ENCODE measurements around the gene S1PR3.
"Not testable (repeated sequence)": the region's sequence is repeated elsewhere in the genome, so short reads cannot be mapped to it uniquely, and the experiment has no call there.

The S1PR3 gene

DNA sequence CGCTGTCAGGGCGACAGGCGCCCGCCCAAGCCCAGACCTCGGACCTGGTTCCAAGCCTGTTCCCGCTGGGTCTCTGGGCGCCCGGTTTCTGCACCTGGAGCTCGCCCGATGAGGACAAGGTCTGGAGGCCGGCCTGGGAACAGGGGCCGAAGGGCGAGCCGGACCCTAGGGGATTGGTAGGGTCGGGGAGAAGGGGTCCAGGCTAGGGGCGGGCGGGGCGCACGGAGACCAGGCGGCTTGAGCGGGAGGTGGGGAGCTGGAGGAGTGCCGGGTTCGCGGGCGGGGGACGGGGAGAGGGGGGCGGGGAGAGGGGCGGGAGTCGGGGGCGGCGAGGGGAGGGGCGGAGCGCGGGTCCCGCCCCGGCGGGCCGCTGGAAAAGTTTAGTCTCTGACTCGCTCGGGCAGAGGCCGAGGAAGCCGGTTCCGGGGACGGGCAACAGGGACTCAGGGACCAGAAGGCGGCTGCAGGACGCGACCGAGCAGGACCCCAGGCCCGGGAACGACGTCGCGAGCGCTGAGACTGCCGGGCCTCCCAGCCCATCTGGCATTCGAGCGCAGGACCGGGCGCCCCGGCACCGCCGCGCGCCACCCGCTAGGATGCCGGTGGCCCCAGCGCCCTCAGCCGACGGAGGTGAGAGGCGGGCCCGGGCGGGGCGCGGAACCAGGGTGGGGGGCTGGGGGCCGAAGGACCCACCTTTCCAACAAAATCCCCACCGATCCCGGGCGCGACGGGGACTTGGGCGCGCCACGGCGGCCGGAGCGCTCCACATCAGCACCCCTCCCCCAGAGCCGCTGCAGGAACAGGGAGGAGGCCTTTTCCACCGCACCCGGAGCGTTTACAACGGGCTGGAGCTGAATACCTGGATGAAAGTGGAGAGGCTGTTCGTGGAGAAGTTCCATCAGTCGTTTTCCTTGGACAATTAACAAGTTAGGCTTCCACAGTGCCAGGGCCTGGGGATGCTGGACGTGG lies at the start of gene S1PR3:
TSS of gene S1PR3 (plus strand) at position 403 of the 969 bp plus-strand sequence. CDS start 9,733 bp downstream, outside the sequence.
- H2AFZ ChIP-seq (ENCODE audit: low read length), result no peak within 1 kb of the TSS
- H3K4me2 ChIP-seq (ENCODE audit: low read length), result no peak within 1 kb of the TSS
- no peak within 1 kb of the TSS for H3K4me3 ChIP-seq (ENCODE audit: low read depth, low read length, poor library complexity, severe bottlenecking)
- H3K36me3 ChIP-seq (ENCODE audit: insufficient read depth, low read length), result 0 out of 2 replicates have a peak, but pooled peaks cover 3% of the 10 kb centered on the region
- no peaks in the 10 kb centered on the region for H3F3A ChIP-seq (ENCODE audit: insufficient read depth, low read length)
- peaks cover 57% of the 10 kb centered on the region for H3K4me1 ChIP-seq (ENCODE audit: insufficient read depth, low read length, severe bottlenecking)
- no peak within 1 kb of the TSS for H3K27ac ChIP-seq (ENCODE audit: low read depth, low read length, poor library complexity, severe bottlenecking)
- H3K79me2 ChIP-seq (ENCODE audit: insufficient read depth, low read length), result no peaks in the 10 kb centered on the region
- peaks cover 4% of the 10 kb centered on the region; the same call in 1 of the 2 replicates for H3K9me3 ChIP-seq (ENCODE audit: low read length)
- H3K9ac ChIP-seq (ENCODE audit: low read length), result no peak within 1 kb of the TSS
- TF ChIP-seq CTCF (IDR thresholded peaks at IDR 0.05; ENCODE audit: low read length) (no peak), EZH2 (IDR thresholded peaks at IDR 0.05; ENCODE audit: borderline replicate concordance, low read length) (no peak)
- no peaks in the 10 kb centered on the region for H3K27me3 ChIP-seq (ENCODE audit: insufficient read depth, low read length)
- no peaks in the 10 kb centered on the region for H3K9me2 ChIP-seq (ENCODE audit: low read depth, low read length)
- H4K20me1 ChIP-seq (ENCODE audit: insufficient read depth, low read length), result no peaks in the 10 kb centered on the region

DNA sequence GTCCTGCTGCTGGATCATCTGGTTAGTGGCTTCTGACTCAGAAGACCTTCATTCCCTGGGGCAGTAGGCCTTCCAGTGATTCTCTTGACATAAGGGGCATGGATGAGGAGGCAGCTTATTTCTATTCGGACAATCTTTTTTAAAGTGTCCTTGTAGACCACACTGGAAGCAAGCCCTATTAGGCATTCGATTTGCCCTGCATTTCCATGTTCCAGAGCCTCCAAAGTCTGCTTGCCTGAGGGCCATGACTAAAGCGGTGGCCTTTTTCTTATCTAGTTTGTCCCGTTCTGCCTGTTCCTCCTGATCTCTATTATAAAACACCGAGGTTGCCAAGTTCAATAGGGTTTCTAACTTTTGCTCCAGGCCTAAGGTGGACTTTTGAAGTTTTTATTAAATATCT lies 49.7 kb upstream of the S1PR3 start:
- not testable (repeated sequence) for H3K79me2 ChIP-seq (ENCODE audit: insufficient read depth, low read length); H4K20me1 ChIP-seq (ENCODE audit: insufficient read depth, low read length); H3K27me3 ChIP-seq (ENCODE audit: insufficient read depth, low read length); H3K4me1 ChIP-seq (ENCODE audit: insufficient read depth, low read length, severe bottlenecking); H3F3A ChIP-seq (ENCODE audit: insufficient read depth, low read length); H3K9me2 ChIP-seq (ENCODE audit: low read depth, low read length); H3K27ac ChIP-seq (ENCODE audit: low read depth, low read length, poor library complexity, severe bottlenecking); H3K9me3 ChIP-seq (ENCODE audit: low read length); H3K4me3 ChIP-seq (ENCODE audit: low read depth, low read length, poor library complexity, severe bottlenecking); H3K9ac ChIP-seq (ENCODE audit: low read length); H3K4me2 ChIP-seq (ENCODE audit: low read length); H3K36me3 ChIP-seq (ENCODE audit: insufficient read depth, low read length); H2AFZ ChIP-seq (ENCODE audit: low read length)

DNA sequence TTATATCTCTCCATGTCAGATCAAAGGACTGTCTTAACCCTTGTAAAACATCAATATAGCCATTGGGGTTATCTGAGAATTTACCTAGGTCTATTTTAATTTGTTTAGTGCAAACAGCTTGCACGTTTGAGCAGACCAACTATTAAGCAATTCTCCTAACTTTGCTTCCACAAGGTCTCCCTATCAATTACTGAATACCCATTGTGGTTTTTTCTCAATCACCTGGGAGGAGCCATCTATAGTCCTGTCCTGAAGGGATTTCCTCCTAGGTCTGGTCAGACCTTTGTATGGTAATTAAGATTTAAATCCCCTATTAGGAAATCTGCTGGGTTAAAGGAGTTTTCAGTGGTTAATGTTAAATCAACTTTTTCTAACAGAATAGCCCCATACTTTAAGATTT lies 48.9 kb upstream of the S1PR3 start:
- no peaks in the 10 kb centered on the region for H3K27me3 ChIP-seq (ENCODE audit: insufficient read depth, low read length)
- no peak overlapping the region for H3K27ac ChIP-seq (ENCODE audit: low read depth, low read length, poor library complexity, severe bottlenecking)
- H3K79me2 ChIP-seq (ENCODE audit: insufficient read depth, low read length), result no peaks in the 10 kb centered on the region
- H3F3A ChIP-seq (ENCODE audit: insufficient read depth, low read length), result no peaks in the 10 kb centered on the region
- H4K20me1 ChIP-seq (ENCODE audit: insufficient read depth, low read length), result no peaks in the 10 kb centered on the region
- H3K36me3 ChIP-seq (ENCODE audit: insufficient read depth, low read length), result no peaks in the 10 kb centered on the region; the same call in 1 of the 2 replicates
- H3K4me1 ChIP-seq (ENCODE audit: insufficient read depth, low read length, severe bottlenecking), result no peaks in the 10 kb centered on the region
- TF ChIP-seq CTCF (IDR thresholded peaks at IDR 0.05; ENCODE audit: low read length) (no peak), EZH2 (IDR thresholded peaks at IDR 0.05; ENCODE audit: borderline replicate concordance, low read length) (no peak)
- H3K9me2 ChIP-seq (ENCODE audit: low read depth, low read length), result no peaks in the 10 kb centered on the region
- H3K9me3 ChIP-seq (ENCODE audit: low read length), result no peaks in the 10 kb centered on the region
- no peak overlapping the region for H3K4me2 ChIP-seq (ENCODE audit: low read length)
- no peak overlapping the region for H3K4me3 ChIP-seq (ENCODE audit: low read depth, low read length, poor library complexity, severe bottlenecking)
- no peak overlapping the region for H2AFZ ChIP-seq (ENCODE audit: low read length)
- no peak overlapping the region for H3K9ac ChIP-seq (ENCODE audit: low read length)

Measured in OCI-LY1 (cell line).